Loucy (cell line): ENCODE data around the gene TNNT2.

ENCODE experiments used
- CTCF ChIP-seq: fragments of 200-600 bp; sonication (generic); conservative IDR thresholded peaks from 2 replicates; pipeline ENCODE4 v1.5.1; 2014; ENCODE audit warnings: mild to moderate bottlenecking, antibody characterized with exemption, low read length
- EZH2phosphoT487 ChIP-seq: fragments of 200-600 bp; IDR thresholded peaks from 2 replicates; pipeline ENCODE4 v1.6.1; 2018; ENCODE audit warnings: antibody characterized with exemption, mild to moderate bottlenecking, moderate library complexity, borderline replicate concordance

DNA sequence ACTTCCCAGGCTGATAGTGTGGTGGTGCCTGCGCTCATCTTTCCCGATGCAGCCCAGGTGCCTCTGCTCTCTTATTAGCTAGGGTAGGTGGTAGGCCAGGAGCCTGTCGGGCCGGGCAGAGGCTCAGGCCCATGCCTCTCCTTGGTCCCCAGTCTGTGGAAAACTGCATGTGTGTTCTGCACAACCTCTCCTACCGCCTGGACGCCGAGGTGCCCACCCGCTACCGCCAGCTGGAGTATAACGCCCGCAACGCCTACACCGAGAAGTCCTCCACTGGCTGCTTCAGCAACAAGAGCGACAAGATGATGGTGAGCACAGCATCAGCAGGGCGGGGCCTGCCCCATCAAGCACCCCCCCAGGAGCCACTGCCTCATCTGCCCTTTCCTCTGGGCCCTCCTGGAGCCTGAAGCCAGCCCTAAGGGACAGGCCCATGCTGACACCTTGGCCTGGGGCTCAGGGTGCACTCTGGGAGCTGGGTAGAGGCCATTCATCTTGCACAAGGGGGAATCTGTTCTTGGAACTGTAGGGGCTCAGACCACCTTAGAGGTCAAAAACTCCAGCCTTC is 55.6 kb downstream of the TNNT2 start:
- TF ChIP-seq CTCF (no peak), EZH2phosphoT487 (no peak)
